Adipocyte (in vitro differentiated cells): Measurements from ENCODE around the gene ANKRD13A.
A peak's percentile ranks its signal among the peaks of the same experiment; 100 is the strongest.
"Not testable (repeated sequence)": the region's sequence is repeated elsewhere in the genome, so short reads cannot be mapped to it uniquely, and the experiment has no call there.

ENCODE experiments used
- DNase-seq: peaks from one replicate; pipeline ENCODE4 v3.0.0-alpha.2; 2015; ENCODE audit warnings: low read depth
- H3K27me3 ChIP-seq: replicated peaks from 2 replicates; pipeline ENCODE4 v1.7.0; 2013; ENCODE audit warnings: mild to moderate bottlenecking, low read length, moderate library complexity; ENCODE audit not compliant: control insufficient read depth, insufficient read depth
- H3K36me3 ChIP-seq: 2 replicates; pipeline ENCODE4 v1.7.0; 2013; ENCODE audit warnings: low read length, mild to moderate bottlenecking, moderate library complexity; ENCODE audit not compliant: control insufficient read depth, insufficient read depth, severe bottlenecking
- H3K4me1 ChIP-seq: 2 replicates; pipeline ENCODE4 v1.7.0; 2013; ENCODE audit warnings: mild to moderate bottlenecking, low read length, moderate library complexity; ENCODE audit not compliant: control insufficient read depth, insufficient read depth
- H3K4me3 ChIP-seq: 2 replicates; pipeline ENCODE4 v1.7.0; 2013; ENCODE audit warnings: mild to moderate bottlenecking, low read length, moderate library complexity
- H3K9ac ChIP-seq: 2 replicates; pipeline ENCODE4 v1.7.0; 2013; ENCODE audit warnings: mild to moderate bottlenecking, low read length, moderate library complexity
- H3K9me3 ChIP-seq: 2 replicates; pipeline ENCODE4 v1.7.0; 2013; ENCODE audit warnings: mild to moderate bottlenecking, low read length, moderate library complexity; ENCODE audit not compliant: control insufficient read depth

The ANKRD13A gene

DNA sequence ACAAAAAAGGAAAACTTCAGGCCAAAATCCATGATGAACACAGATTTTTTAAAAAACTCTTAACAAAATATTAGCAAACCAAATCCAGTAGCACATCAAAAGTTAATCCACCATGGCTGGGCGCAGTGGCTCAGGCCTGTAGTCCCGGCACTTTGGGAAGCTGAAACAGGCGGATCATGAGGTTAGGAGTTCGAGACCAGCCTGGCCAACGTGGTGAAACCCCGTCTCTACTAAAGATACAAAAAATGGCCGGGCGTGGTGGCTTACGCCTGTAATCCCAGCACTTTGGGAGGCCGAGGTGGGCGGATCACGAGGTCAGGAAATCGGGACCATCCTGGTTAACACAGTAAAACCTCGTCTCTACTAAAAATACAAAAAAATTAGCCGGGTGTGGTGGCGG lies 13.0 kb upstream of the ANKRD13A start:
- DNase-seq, H3K4me3 ChIP-seq, H3K27me3 ChIP-seq, H3K9me3 ChIP-seq, H3K9ac ChIP-seq: not testable (repeated sequence)
- peaks cover 23% of the 10 kb centered on the region for H3K4me1 ChIP-seq
- H3K36me3 ChIP-seq: peaks cover 77% of the 10 kb centered on the region

DNA sequence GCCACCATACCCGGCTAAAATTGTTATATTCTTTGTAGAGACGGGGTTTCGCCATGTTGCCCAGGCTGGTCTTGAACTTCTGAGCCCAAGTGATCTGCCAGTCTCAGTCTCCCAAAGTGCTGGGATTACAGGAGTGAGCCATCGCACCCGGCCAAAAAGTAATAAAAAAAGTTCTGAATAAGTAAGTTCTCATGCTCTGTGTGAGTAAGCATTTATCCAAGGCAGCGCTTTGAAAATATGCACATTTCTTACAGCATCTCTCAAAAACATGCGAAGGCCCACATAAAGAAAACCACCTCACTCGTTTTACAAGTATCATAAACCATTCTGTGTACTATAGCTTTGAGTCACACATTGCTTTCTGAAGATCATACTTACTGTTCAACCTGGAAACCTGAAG lies 11.6 kb upstream of the ANKRD13A start:
- peaks cover 14% of the 10 kb centered on the region for H3K4me1 ChIP-seq
- H3K9me3 ChIP-seq: no peaks in the 10 kb centered on the region
- peaks cover 68% of the 10 kb centered on the region for H3K36me3 ChIP-seq
- DNase-seq: no peak
- no peak overlapping the region for H3K4me3 ChIP-seq
- no peaks in the 10 kb centered on the region for H3K27me3 ChIP-seq
- H3K9ac ChIP-seq: no peak overlapping the region

DNA sequence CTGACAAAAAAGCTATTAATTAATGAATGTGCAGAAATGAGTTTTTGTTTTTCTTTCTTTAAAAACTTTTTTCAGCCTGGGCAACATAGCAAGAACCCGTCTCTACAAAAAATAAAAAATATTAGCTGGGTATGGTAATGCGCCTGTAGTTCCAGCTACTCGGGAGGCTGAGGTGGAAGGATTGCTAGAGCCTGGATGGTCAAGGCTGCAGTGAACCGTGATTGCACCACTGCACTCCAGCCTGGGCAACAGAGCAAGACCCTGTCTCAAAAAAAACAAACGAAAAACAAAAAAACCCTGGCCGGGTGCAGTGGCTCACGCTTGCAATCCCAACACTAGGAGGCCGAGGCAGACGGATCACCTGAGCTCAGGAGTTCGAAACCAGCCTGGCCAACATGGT lies 11.0 kb upstream of the ANKRD13A start:
- Histone ChIP-seq H3K27me3 (no peaks in the 10 kb centered on the region), H3K9me3 (no peaks in the 10 kb centered on the region), H3K9ac (no peak overlapping the region), H3K4me3 (no peak overlapping the region), H3K4me1 (peaks cover 8% of the 10 kb centered on the region), H3K36me3 (peaks cover 62% of the 10 kb centered on the region)
- no peak for DNase-seq

DNA sequence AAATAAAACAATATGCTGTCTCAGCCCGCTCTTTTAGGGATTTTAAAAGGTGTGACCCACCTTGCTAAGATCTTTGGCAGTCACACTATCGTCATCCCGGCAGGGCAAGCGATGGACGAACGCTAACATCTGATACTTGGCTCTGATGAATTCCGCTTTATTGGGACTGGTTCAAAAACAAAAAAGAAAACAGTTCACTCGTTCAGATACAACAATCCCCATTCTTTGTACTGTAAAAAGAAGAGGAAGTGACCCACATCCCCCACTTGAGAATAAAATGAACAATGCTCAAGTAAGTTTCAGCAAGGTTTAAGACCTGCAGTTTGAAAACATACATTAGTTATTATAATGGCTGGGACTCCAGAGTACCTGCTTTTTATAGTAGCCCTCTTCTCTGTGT lies 10.3 kb upstream of the ANKRD13A start:
- H3K27me3 ChIP-seq: no peaks in the 10 kb centered on the region
- H3K4me3 ChIP-seq: no peak overlapping the region
- no peaks in the 10 kb centered on the region for H3K9me3 ChIP-seq
- H3K9ac ChIP-seq: no peak overlapping the region
- H3K36me3 ChIP-seq: peaks cover 56% of the 10 kb centered on the region
- H3K4me1 ChIP-seq: peaks cover 5% of the 10 kb centered on the region
- no peak for DNase-seq

DNA sequence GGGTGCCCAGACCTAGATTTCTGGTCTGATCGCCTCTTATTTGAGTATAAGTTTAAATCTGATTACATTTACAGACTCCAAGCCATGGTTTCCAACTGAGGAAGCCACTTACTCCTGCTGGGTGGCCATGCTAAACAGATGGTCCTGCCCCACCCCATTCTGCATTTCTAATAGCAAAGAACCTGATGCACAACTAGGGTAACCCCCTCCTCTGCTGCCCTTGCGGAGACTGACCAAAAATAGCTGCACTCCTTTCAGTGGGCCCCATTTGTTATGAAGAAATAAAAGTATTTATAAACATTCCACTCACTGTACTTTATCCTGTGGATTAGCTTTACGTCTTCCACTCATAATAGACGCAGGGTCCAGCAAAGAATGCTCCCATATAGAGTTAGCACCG lies 9.8 kb upstream of the ANKRD13A start:
- no peak for DNase-seq
- Histone ChIP-seq H3K27me3 (no peaks in the 10 kb centered on the region), H3K4me3 (no peak overlapping the region), H3K4me1 (peaks cover 8% of the 10 kb centered on the region), H3K9ac (no peak overlapping the region), H3K9me3 (no peaks in the 10 kb centered on the region), H3K36me3 (peaks cover 54% of the 10 kb centered on the region)

DNA sequence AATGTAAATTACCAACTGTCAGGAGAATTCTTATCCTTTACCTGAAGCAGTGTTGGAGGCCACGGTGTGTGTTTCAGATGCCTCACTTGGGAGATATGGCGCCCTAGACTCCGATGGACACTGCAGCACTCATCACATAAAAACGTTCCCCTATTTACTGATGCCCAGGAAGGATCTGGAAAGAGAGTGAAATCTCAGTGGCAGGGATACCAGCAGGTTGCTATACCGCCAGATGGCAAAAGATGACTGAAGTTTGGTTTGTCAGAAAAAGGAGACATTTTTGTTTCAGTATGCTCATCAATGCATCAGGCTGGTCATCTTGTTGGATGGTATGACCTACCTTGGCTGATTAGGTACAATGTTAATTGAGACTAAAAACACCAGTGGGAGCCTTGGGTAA lies 7.6 kb upstream of the ANKRD13A start:
- H3K27me3 ChIP-seq: no peaks in the 10 kb centered on the region
- H3K36me3 ChIP-seq: peaks cover 38% of the 10 kb centered on the region
- no peak overlapping the region for H3K4me3 ChIP-seq
- peaks cover 17% of the 10 kb centered on the region for H3K4me1 ChIP-seq
- H3K9me3 ChIP-seq: no peaks in the 10 kb centered on the region
- DNase-seq: no peak
- H3K9ac ChIP-seq: no peak overlapping the region

DNA sequence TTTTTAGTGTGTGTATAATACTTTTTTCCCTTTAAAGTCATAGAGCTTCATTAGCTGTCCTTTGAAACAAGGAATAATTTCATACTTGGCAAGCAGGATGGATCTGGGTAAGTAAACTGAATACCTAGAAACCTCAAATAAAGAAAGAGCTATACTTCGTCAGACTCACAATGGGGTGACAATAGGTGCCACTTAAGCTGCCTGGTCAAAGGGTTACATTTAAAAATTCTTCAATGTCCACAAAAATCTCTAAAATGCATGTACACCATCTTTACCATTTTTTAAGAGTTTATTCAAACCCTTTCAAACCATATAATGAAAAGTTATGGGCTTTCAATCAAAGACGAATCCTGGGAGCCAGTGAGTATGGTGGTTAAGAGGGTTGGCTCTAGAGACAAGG lies 6.1 kb upstream of the ANKRD13A start:
- H3K36me3 ChIP-seq: peaks cover 30% of the 10 kb centered on the region
- no peaks in the 10 kb centered on the region for H3K9me3 ChIP-seq
- no peak overlapping the region for H3K4me3 ChIP-seq
- DNase-seq: no peak
- H3K4me1 ChIP-seq: peaks cover 18% of the 10 kb centered on the region
- H3K9ac ChIP-seq: no peak overlapping the region
- H3K27me3 ChIP-seq: no peaks in the 10 kb centered on the region

DNA sequence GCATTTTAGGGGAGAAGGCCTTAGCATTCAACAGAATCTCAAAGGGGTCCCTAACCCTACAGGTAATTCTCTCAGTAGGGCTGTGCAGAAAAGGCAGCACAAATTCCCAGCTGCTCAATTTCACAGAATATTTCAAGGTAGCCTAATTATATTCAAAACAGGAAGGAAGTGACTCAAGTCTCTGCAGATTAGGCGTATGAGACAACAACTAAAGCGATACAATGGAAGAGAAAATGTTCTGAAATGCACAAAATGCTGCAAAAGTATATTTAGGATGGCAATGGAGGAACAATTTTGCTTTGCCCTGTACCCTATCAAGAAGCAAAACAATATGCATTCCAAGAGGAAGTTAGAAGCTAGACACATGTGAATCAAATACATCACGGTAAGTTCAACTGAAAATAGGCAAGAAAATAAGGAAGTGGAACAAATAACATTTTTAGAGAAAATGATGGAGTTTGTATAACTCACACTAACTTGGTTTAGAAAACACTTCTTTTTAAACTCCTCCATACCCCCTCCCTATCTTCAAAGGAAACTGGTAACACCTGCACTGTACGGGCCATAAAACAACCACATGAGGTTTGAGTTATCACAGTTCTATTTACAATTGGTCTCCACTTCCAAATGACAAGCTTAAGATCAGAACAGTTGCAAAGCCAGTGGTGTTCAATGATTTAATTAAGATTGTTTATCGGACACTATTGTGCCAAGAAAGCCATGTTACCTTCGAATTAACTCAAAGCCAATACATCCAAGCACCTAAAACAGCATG lies 4.6 kb upstream of the ANKRD13A start:
- no peak for DNase-seq
- Histone ChIP-seq H3K27me3 (no peaks in the 10 kb centered on the region), H3K4me1 (peaks cover 25% of the 10 kb centered on the region), H3K36me3 (peaks cover 15% of the 10 kb centered on the region), H3K9me3 (no peaks in the 10 kb centered on the region), H3K9ac (peak overlapping the region; percentile 97), H3K4me3 (peak overlapping the region; percentile 90)

DNA sequence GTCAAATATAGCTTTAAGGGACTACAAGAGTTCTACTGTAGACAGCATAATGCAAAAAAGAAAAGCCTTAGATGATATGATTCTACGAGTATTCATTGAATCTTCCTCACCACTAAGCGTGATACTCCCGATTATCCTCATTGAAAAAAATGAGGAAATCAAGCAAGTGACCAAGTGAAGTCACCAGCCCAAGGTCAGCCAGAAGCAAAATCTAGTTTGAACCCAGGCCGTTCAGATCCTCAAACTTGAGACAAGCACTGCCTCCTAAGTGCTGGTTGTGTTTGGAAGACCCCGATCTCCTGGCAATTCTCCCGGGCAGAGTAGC lies 3.9 kb upstream of the ANKRD13A start:
- Histone ChIP-seq H3K9ac (peak overlapping the region; percentile 97), H3K36me3 (peaks cover 8% of the 10 kb centered on the region), H3K4me3 (peak overlapping the region; percentile 90), H3K9me3 (no peaks in the 10 kb centered on the region), H3K4me1 (peaks cover 25% of the 10 kb centered on the region), H3K27me3 (no peaks in the 10 kb centered on the region)
- DNase-seq: no peak

DNA sequence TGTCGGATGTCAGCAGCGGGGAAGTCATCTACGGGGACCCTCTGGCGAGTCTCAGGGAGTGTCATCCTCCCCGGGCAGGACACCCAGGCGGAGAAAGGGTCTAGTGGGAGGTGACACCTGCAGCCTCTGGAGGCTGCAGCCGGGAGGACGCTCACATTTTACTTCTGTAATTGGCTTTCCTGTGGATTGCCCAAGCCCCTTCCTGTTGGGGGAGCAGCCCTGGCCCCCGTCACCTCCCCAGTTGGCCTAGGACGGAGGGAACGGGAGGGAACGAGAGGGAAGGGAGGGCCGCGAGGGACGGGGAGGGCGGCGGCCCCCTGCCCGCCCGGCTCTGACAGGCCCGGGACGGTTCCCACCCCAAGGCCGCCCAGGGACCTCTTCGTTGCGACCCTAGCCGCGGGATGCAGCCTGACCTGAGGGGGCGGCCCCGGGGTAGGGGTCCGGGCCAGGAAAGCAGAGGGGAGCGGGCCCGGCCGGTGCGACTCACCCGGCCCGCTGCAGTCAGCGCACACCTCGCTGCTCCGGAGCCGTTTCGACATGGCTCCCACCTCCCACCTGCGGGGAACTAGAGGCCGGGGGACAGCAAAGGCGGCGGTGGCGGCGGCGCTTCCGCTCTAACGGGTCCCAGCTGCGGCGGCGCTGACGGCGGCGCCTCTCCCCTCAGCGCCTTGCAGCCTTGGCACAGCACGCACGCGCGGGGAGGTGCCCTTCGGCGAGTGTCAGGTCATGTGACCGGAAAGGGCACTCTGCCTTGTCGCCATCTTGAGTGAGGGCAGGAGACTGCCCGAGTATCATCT lies 3.3 kb upstream of the ANKRD13A start, which contains the start of gene GIT2:
Gene GIT2, minus strand, starts transcription at position 683 of the 797 bp plus-strand sequence. Its CDS starts 144 bp downstream, at position 539.
- Histone ChIP-seq H3K4me1 (peaks cover 26% of the 10 kb centered on the region), H3K27me3 (no peaks in the 10 kb centered on the region)
- peak; percentile 96 for DNase-seq

DNA sequence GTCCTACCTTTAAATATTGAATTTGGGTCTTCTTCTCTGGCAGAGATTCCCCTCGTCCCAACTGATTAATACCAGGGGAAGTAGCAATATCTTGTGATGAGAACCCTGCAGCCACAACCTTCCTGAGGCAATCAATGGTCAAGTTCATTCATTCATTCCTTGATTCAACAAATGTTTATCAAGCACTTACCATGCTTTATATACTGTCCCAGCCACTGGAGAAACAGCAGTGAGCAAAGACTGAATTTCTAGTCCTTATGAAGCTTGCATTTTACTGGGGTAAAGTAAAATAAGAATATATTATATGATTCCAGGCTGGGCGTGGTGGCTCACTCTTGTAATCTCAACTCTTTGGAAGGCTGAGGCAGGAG lies 2.8 kb upstream of the ANKRD13A start:
- no peaks in the 10 kb centered on the region for H3K9me3 ChIP-seq
- H3K9ac ChIP-seq: peak overlapping the region; percentile 97
- DNase-seq: no peak
- peaks cover 32% of the 10 kb centered on the region for H3K4me1 ChIP-seq
- peak overlapping the region; percentile 90 for H3K4me3 ChIP-seq
- no peaks in the 10 kb centered on the region for H3K27me3 ChIP-seq
- peaks cover 3% of the 10 kb centered on the region for H3K36me3 ChIP-seq

More for the DNA sequence above, 3.3 kb upstream of the ANKRD13A start, which contains the start of gene GIT2:
- Histone ChIP-seq H3K36me3 (peaks cover 3% of the 10 kb centered on the region), H3K9me3 (no peaks in the 10 kb centered on the region), H3K4me3 (peak within 1 kb of the TSS; percentile 90), H3K9ac (peak within 1 kb of the TSS; percentile 97)
